Loucy (cell line): ENCODE data around the gene ROBO1.

ENCODE experiments used
- H2AFZ ChIP-seq: fragments of 200-600 bp; sonication (generic); 2 replicates; pipeline ENCODE4 v1.6.0; 2016; ENCODE audit warnings: antibody characterized with exemption, mild to moderate bottlenecking, low read length, moderate library complexity
- H3F3A ChIP-seq: fragments of 200-600 bp; 2 replicates; pipeline ENCODE4 v1.6.0; 2016; ENCODE audit warnings: antibody characterized with exemption, low read depth, mild to moderate bottlenecking
- H3K27me3 ChIP-seq: fragments of 200-600 bp; sonication (generic); 2 replicates; pipeline ENCODE4 v1.6.1; 2014; ENCODE audit warnings: low read length, mild to moderate bottlenecking; ENCODE audit not compliant: insufficient read depth, poor library complexity, severe bottlenecking
- H3K36me3 ChIP-seq: fragments of 200-600 bp; sonication (generic); 2 replicates; pipeline ENCODE4 v1.6.1; 2016; ENCODE audit warnings: low read length; ENCODE audit not compliant: insufficient read depth
- H3K4me1 ChIP-seq: fragments of 200-600 bp; sonication (generic); 2 replicates; pipeline ENCODE4 v1.5.1; 2014; ENCODE audit warnings: low read length, mild to moderate bottlenecking; ENCODE audit not compliant: insufficient read depth, poor library complexity, severe bottlenecking
- H3K4me2 ChIP-seq: fragments of 200-600 bp; sonication (generic); 2 replicates; pipeline ENCODE4 v1.6.0; 2014; ENCODE audit warnings: antibody characterized with exemption, low read length, low read depth, mild to moderate bottlenecking; ENCODE audit not compliant: poor library complexity, severe bottlenecking
- H3K4me3 ChIP-seq: fragments of 200-600 bp; sonication (generic); 2 replicates; pipeline ENCODE4 v1.5.1; 2014; ENCODE audit warnings: low read length, mild to moderate bottlenecking, mixed read lengths; ENCODE audit not compliant: poor library complexity, severe bottlenecking
- H3K79me2 ChIP-seq: fragments of 200-600 bp; sonication (generic); 2 replicates; pipeline ENCODE4 v1.6.1; 2014; ENCODE audit warnings: low read length; ENCODE audit not compliant: insufficient read depth
- H3K9ac ChIP-seq: fragments of 200-600 bp; sonication (generic); 2 replicates; pipeline ENCODE4 v1.6.0; 2014; ENCODE audit warnings: mild to moderate bottlenecking, low read depth, low read length, moderate library complexity; ENCODE audit not compliant: poor library complexity, severe bottlenecking
- H3K9me2 ChIP-seq: fragments of 200-600 bp; sonication (generic); replicated peaks from 2 replicates; pipeline ENCODE4 v1.6.1; 2016; ENCODE audit warnings: low read depth, low read length, mixed read lengths
- H3K9me3 ChIP-seq: fragments of 200-600 bp; sonication (generic); 2 replicates; pipeline ENCODE4 v1.6.1; 2014; ENCODE audit warnings: mild to moderate bottlenecking, antibody characterized with exemption, low read length, low read depth; ENCODE audit not compliant: insufficient read depth
- H4K20me1 ChIP-seq: fragments of 200-600 bp; sonication (generic); 2 replicates; pipeline ENCODE4 v1.6.0; 2014; ENCODE audit warnings: antibody characterized with exemption, low read length, mild to moderate bottlenecking; ENCODE audit not compliant: insufficient read depth, poor library complexity, severe bottlenecking
- EZH2phosphoT487 ChIP-seq: fragments of 200-600 bp; IDR thresholded peaks from 2 replicates; pipeline ENCODE4 v1.6.1; 2018; ENCODE audit warnings: antibody characterized with exemption, mild to moderate bottlenecking, moderate library complexity, borderline replicate concordance
- TF ChIP-seq, protein P1 (sequence below): fragments of 200-600 bp; sonication (generic); conservative IDR thresholded peaks from 2 replicates; pipeline ENCODE4 v1.5.1; 2014; ENCODE audit warnings: mild to moderate bottlenecking, antibody characterized with exemption, low read length

ROBO1 gene

GRCh38 chr3:79030157-79030556 is 737.6 kb downstream of the ROBO1 start:
- H3K9me2 ChIP-seq: no peaks in the 10 kb centered on the region
- no peaks in the 10 kb centered on the region for H3K79me2 ChIP-seq
- no peak overlapping the region for H3K9ac ChIP-seq
- H3K9me3 ChIP-seq: no peaks in the 10 kb centered on the region
- no peaks in the 10 kb centered on the region for H3K36me3 ChIP-seq
- H3K4me3 ChIP-seq: no peak overlapping the region
- no peaks in the 10 kb centered on the region for H3K27me3 ChIP-seq
- TF ChIP-seq, protein P1, sequence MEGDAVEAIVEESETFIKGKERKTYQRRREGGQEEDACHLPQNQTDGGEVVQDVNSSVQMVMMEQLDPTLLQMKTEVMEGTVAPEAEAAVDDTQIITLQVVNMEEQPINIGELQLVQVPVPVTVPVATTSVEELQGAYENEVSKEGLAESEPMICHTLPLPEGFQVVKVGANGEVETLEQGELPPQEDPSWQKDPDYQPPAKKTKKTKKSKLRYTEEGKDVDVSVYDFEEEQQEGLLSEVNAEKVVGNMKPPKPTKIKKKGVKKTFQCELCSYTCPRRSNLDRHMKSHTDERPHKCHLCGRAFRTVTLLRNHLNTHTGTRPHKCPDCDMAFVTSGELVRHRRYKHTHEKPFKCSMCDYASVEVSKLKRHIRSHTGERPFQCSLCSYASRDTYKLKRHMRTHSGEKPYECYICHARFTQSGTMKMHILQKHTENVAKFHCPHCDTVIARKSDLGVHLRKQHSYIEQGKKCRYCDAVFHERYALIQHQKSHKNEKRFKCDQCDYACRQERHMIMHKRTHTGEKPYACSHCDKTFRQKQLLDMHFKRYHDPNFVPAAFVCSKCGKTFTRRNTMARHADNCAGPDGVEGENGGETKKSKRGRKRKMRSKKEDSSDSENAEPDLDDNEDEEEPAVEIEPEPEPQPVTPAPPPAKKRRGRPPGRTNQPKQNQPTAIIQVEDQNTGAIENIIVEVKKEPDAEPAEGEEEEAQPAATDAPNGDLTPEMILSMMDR: no peak
- TF ChIP-seq EZH2phosphoT487: no peak
- H3F3A ChIP-seq: no peaks in the 10 kb centered on the region
- H3K4me1 ChIP-seq: no peaks in the 10 kb centered on the region
- H3K4me2 ChIP-seq: no peak overlapping the region
- H4K20me1 ChIP-seq: no peaks in the 10 kb centered on the region
- H2AFZ ChIP-seq: no peak overlapping the region

DNA sequence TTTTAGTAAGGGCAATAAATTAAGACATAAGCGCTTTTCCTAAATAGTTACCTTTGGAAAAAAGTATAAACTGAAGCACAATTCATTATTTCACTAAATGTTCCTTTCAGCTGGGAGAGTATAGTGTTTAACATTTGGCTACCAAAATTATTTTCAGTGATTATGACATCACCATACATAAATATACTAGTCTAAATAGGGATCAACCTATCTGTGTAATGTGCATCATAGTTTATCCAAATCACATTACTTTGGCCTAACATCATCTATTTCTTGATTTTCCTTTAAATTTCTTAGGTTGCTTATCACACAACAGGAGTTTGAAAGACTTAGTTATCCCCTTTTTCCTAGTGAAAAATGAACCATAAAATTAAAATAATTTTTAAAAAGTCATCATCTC is 738.9 kb downstream of the ROBO1 start:
- TF ChIP-seq EZH2phosphoT487: no peak
- TF ChIP-seq, protein P1: no peak
- H3K79me2 ChIP-seq: no peaks in the 10 kb centered on the region
- no peaks in the 10 kb centered on the region for H3K9me2 ChIP-seq
- H3K36me3 ChIP-seq: no peaks in the 10 kb centered on the region
- no peak overlapping the region for H2AFZ ChIP-seq
- H3K4me3 ChIP-seq: no peak overlapping the region
- H3K9ac ChIP-seq: no peak overlapping the region
- H3K4me1 ChIP-seq: no peaks in the 10 kb centered on the region
- no peak overlapping the region for H3K4me2 ChIP-seq
- H3K27me3 ChIP-seq: no peaks in the 10 kb centered on the region
- H3K9me3 ChIP-seq: no peaks in the 10 kb centered on the region
- H3F3A ChIP-seq: no peaks in the 10 kb centered on the region
- H4K20me1 ChIP-seq: no peaks in the 10 kb centered on the region

- TF ChIP-seq EZH2phosphoT487: no peak
- TF ChIP-seq, protein P1: no peak
- Histone ChIP-seq H3K9me2 (no peaks in the 10 kb centered on the region), H3K9me3 (no peaks in the 10 kb centered on the region), H3F3A (no peaks in the 10 kb centered on the region), H3K4me2 (no peak overlapping the region), H4K20me1 (no peaks in the 10 kb centered on the region), H3K4me1 (no peaks in the 10 kb centered on the region), H3K4me3 (no peak overlapping the region), H3K27me3 (no peaks in the 10 kb centered on the region), H3K36me3 (no peaks in the 10 kb centered on the region), H3K79me2 (no peaks in the 10 kb centered on the region), H3K9ac (no peak overlapping the region), H2AFZ (no peak overlapping the region)
Measured at GRCh38 chr3:79027593-79027992, 740.2 kb downstream of the ROBO1 start.
